PC-3 (cell line): Measurements from ENCODE around the gene PFN2.

Experiments used
- CTCF ChIP-seq: fragments of 300-600 bp; sonication (generic); conservative IDR thresholded peaks from 2 replicates; pipeline ENCODE4 v1.5.1; 2017; ENCODE audit warnings: antibody characterized with exemption, low read depth, mild to moderate bottlenecking, low read length
- EZH2phosphoT487 ChIP-seq: fragments of 300-600 bp; sonication (generic); IDR thresholded peaks from 2 replicates; pipeline ENCODE4 v1.6.1; 2018; ENCODE audit warnings: mild to moderate bottlenecking, antibody characterized with exemption, low read length, borderline replicate concordance

- TF ChIP-seq CTCF, result no peak
- TF ChIP-seq EZH2phosphoT487, result no peak
These were observed 44.1 kb upstream of the PFN2 start for GRCh38 chr3:150014782-150015181.
